NCI-H2227 (cell line): ENCODE results near the gene WFDC10A.
A peak's percentile ranks its signal among the peaks of the same experiment; 100 is the strongest.
"Not testable (repeated sequence)": the region's sequence is repeated elsewhere in the genome, so short reads cannot be mapped to it uniquely, and the experiment has no call there.

ENCODE experiments used
- DNase-seq: peaks from one replicate; lab custom pipeline; 2025; ENCODE audit not compliant: unreplicated experiment; lab: John Stamatoyannopoulos, UW

WFDC10A gene

DNA sequence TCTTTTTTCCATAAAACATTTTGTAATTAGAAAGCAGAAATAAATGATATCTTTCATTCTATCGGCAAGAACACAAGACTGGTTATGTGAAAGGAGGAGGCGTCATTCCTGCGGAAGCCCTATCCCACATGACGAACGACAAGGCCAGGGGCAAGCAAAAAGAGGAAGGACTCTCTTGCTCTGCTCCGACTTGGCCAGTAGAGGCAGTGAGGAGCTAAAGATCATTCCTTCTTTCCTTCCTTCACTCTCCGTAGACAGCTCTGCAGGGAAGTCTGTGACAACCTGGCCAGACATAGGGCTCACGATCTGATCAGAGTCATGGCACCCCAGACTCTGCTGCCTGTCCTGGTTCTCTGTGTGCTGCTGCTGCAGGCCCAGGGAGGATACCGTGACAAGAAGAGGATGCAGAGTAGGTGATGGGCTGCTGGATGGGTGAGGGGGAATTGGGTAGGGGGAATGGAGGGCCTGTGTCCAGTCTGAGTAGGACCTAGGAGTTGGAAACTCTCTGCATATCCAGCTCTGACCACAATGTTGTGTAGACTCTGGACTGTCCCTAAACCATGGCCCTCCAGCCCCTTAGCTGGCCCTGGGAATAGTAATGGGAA, at the start of gene WFDC10A:
WFDC10A (plus strand) TSS at position 244 of the 605 bp plus-strand sequence; CDS start at position 319, 75 bp downstream.
- peak; percentile 49 for DNase-seq

DNA sequence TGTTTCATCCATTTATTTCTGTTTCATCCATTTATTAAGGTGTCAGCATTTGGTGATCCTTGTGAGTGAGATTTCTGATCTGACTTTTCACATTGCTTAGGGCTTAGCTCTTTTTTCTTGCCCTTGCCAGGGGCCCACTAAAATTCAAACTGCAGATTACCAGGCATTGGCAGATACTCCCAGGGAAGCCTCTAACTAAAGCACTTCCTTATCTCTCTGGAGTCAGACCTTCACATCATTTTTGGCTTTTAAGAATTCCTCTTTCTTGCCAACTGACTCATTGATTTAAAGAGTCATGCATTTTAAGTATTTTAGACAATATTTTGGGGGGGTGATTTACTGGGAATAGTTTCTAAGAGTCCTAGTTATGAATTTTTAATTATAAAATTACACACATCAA, 47.8 kb upstream of the WFDC10A start:
- no peak for DNase-seq

DNA sequence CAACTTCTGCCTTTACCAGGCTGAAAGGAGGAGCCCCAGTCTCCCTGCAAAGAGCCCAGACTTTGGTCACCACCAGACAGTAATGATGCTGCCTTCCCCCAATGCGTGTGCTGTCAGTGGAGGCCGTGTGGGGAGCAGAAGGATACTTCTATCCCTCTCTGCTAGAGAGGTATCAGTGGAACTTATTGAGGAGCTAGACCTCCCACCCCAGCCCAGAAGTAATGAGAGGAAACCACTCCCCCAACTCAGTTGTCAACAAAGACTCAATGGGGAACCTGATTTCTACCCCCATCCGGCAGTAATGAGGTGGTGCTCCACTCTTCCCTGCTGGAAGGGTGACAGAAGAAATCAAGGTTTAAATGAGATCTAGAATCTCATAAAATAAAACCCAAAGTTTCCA, 46.0 kb upstream of the WFDC10A start:
- DNase-seq = no peak

- not testable (repeated sequence) for DNase-seq
Observed at GRCh38 chr20:45584294-45584693, 45.2 kb upstream of the WFDC10A start.

DNA sequence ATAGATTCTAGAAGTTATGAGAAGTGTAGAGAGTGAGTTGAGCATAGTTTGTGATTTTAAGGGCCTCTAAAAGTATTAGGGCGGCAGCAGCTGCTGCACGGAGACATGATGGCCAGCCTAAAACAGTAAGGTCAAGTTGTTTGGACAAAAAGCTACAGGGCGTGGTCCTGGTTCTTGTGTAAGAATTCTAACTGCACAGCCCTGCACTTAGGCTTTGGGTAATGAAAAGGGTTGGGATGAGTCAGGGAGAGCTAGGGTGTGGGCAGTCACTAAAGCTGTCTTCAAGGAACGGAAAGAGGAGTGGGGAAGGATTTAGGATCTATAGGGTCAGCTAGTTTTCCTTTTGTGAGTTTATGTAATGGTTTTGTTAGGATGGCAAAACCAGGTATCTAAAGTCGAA, 43.6 kb upstream of the WFDC10A start:
- not testable (repeated sequence) for DNase-seq

GRCh38 chr20:45588800-45589199, 40.7 kb upstream of the WFDC10A start:
- DNase-seq = no peak

DNA sequence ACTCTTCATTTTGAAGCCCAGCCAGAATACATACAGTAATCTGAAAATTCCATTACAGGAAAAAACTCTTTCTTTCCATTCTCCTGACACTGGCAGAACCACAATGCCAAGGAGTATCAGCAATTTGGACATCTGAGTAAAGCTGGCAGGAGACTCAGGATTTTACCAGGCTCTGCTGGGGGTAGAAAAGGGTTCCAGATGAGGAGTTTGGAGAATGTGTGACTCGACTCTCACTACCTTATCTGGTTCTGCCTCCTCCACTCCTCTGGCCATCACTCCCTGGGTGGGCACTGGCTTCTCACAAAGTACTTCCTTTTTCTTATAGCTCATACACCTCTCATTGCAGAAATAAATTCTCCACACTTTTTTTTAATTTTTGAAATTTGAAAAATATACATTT, 39.8 kb upstream of the WFDC10A start:
- no peak for DNase-seq

- DNase-seq = peak; percentile 64
Observed at GRCh38 chr20:45592574-45593189, 36.9 kb upstream of the WFDC10A start.

DNA sequence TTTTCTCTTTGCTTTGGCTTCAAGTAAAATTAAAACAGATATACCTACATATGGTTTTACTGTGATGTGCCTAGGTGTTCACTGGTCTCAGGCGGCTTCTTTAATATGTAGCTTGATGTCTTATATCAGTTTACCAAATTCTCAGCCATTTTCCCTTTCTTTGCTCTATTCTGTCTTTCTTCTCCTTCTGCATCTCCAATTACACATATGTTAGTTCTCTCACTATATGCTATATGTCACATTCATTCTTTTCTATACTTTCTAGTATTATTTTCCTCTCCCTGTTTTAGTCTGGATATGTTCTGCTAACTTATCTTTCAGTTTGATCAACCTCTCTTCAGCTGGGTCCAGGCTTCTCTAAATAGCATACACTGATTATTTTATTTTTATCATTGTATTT, 36.0 kb upstream of the WFDC10A start:
- no peak for DNase-seq

- no peak for DNase-seq
Observed at GRCh38 chr20:45595235-45595634, 34.3 kb upstream of the WFDC10A start.

DNA sequence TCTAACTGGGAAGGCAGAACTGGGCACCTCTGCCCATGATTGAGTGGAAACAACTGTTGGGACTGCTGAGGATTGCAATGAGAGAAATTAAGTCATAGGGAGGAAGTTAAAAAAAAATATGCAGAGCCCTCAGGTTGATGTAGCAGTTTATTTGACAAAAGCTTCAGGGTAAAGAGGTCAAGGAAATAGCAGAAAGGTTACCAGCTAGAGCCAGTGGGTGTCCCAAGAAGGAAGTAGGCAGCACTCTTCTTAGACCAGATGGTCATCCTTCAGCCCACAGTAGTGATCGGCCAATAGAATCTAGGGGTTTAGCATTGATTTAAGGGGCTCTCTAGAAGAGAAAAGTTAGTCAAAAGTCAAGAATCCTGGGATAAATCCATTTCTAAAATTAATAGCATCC, 21.7 kb upstream of the WFDC10A start:
- DNase-seq = no peak

GRCh38 chr20:45611054-45611453, 18.5 kb upstream of the WFDC10A start:
- DNase-seq = no peak

DNA sequence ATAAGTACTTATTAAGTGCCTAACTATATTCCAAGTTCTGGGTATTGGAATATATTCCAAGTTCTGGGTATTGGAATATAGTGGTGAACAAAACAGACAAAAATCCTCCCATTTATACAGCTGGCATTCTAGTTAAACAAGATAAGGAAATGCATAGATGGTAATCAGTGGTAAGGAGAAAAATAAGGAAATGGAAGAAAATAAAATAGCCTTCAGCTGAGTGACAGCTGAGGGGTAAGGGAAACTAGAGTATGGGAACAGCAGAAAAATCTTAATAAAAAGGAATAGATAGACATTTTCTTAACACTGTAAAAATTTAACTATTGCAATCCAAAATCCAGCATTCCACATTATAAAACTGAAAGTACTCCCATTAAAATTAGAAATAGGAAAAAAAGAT, 17.2 kb upstream of the WFDC10A start:
- DNase-seq = no peak

- DNase-seq = no peak
Observed at GRCh38 chr20:45617591-45617990, 11.9 kb upstream of the WFDC10A start.

DNA sequence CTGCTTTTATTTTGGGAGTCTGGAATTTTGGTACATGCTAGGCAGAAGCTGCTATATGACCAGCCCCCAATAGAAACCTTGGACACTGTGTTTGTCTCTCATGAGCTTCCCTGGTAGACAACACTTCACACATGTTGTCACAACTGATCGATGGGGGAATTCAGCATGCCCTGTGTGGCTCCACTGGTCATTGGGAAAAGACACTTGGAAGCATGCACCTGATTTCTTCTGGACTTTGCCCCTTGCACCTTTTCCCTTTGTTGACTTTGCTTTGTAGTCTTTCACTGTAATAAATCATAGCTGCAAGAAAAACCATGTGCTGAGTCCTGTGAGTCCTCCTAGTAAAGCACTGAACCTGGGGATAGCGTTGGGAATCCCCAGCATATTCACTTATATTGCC, 7.9 kb upstream of the WFDC10A start:
- DNase-seq = no peak

DNA sequence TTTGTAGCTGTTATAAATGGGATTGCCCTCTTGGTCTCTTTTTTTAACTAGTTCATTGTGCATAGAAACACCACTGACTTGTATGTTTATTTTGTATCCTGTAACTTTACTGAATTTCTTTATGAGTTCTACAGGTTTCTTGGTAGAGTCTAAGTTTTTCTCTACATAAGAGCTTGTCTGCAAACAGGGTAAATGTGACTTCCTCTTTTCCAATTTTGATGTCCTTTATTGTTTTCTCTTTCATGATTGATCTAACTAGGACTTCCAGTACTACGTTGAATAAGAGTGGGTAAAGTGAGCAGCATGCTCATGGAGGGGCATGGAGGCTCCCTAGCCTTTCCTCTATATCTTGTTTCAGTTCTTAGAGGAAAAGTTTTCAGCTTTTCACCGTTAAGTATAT, 3.0 kb upstream of the WFDC10A start:
- no peak for DNase-seq

GRCh38 chr20:45630371-45630770, 832 bp downstream of the WFDC10A start:
- no peak for DNase-seq

DNA sequence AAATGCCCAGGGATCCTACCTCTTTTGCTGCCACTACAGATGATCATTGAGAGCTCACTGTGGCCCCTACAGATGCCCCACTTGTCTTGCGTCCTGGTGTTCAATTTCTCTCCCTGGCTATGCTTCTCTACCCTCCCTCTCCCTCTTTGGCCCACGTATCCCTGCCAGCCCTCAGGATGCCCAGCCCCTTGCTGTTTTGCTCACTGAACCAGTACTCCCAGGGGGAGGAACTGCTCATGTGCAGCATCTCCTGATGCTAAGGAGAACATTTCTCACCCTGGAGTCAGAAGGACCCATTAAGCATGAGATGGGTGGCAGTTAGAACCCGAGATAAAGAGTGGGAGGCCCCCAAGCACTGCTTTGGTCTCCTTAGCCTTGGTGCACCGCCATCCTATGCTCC, 1.6 kb downstream of the WFDC10A start, which contains the start of gene WFDC9:
WFDC9 (minus strand) TSS at position 101 of the 400 bp plus-strand sequence. CDS start 21,103 bp downstream, outside the sequence.
- DNase-seq = no peak

- DNase-seq = no peak
Observed at GRCh38 chr20:45636513-45636912, 7.0 kb downstream of the WFDC10A start.

DNA sequence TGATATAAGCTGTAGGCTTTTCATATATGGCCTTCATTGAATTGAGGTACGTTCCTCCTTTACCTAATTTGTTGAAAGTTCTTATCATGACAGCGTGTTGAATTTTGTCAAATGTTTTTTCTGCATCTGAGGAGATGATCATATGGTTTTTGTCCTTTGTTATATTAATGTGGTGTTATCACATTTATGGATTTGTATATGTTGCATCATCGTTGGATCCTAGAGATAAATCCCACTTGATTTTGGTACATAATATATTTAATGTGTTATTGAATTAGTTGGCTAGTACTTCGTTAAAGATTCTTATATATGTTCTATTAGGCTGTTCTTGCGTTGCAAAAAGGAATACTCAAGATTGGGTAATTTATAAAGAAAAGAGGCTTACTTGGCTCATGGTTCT, 10.1 kb downstream of the WFDC10A start:
- DNase-seq = no peak

DNA sequence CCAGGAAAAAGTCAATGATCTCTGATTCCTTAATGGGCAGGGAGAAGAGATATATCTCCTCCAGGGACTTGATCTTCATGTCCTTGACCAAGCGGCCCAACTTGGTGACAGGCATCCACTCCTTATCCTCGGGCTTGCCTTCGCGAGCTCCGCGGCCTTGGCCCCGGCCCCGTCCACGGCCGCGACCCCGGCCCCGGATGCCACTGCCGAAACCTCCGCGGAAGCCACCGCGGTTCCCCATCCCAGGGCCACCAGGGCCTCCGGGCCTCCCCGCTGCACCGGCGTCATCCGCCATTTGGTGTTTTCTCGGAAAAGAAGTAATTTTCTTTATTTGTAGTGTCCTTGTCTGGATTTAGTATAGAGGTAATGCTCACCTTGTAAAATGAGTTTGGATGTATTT, 11.5 kb downstream of the WFDC10A start:
- not testable (repeated sequence) for DNase-seq

DNA sequence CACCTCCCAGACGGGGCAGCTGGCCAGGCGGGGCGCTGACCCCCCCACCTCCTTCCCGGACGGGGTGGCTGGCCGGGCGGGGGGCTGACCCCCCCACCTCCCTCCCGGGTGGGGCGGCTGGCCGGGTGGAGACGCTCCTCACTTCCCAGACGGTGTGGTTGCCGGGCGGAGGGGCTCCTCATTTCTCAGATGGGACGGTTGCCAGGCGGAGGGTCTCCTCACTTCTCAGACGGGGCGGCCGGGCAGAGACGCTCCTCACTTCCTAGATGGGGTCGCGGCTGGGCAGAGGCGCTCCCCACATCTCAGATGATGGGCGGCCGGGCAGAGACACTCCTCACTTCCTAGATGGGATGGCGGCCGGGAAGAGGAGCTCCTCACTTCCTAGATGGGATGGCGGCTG, 16.3 kb downstream of the WFDC10A start:
- DNase-seq = not testable (repeated sequence)

DNA sequence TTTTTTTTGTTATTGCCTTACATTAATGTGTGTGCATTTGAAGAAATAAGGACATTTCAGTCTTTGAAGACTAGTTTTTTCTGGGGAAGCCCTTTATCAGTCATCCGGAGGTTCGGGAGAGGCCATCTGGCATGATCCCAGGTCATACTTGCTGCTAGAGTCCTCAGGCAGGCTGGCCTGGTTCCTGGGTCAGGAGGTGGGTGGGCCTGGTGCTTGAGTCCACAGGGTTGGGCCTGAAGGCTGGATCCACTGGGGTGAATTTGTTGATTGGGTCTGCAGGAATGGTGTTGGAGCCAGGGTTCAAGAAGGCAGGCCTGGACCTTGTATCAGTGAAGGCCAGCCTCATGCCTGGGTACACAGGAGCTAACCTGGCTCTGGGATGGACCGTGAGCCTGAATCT, 17.3 kb downstream of the WFDC10A start:
- DNase-seq = no peak
